GM19238 (cell line): ENCODE results near the gene LGALSL.

Experiments used
- DNase-seq: peaks from one replicate; pipeline ENCODE4 v3.0.0; 2011; ENCODE audit warnings: low spot score; ENCODE audit not compliant: insufficient read length

Gene LGALSL

DNA sequence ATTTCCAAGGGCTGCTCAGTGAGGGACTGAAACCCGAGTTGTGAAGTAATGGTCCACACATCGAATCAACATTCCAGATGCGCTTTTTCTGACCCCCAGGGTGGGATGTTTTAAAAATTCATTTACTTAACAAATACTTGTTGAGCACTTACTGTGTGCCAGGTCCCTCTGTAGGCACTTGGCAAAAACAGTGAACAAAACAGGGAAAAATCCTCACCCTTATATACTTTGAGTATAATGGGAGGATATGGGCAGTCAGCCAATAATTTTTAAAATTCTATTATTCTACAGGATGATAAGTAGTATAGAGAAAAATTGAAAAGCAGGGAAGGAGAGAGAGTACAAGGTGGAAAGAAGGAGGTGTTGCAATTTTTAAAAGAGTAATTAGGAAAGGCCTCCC, 38.9 kb downstream of the LGALSL start:
- DNase-seq: no peak

GRCh38 chr2:64493788-64494187, 39.8 kb downstream of the LGALSL start:
- DNase-seq: no peak

DNA sequence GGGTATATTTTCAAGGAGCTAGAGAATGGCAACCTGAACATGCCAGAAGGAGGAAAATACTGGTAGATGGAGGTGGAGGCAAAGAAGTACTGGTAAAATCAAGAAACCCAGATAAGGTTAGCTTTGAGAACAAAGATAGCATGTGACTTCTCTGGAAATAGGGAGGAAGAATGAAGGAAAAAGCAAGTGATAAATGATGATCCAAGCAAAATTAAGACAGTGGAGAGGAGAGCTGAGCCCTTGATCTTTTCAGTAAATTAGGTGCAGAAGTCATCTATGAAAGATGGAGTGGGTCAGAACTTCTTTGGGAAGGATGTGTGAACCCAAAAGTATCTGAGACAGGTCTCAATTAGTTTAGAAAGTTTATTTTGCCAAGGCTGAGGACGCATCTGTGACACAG, 44.5 kb downstream of the LGALSL start:
- no peak for DNase-seq

- DNase-seq: no peak
Observed at GRCh38 chr2:64500549-64500948, 46.6 kb downstream of the LGALSL start.

GRCh38 chr2:64501946-64502345, 48.0 kb downstream of the LGALSL start:
- no peak for DNase-seq

DNA sequence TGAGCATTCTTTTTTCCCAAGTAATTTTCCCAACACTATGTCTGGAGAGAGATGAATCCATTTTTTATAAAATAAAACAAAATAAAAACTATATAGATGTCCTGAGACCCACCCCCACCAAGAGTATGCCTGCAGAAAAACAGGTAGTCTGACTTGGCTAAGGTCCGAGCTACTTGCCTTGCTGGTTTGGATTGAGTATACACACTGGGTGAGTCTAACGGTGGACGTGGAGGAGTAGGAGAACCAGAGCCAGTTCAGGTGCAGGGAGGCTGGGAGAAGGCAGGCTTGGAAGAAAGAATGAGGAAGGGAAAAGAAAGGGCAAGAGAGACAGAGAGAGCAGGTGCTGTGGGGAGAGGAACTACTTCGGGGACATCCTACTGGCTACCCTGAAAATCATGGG, 48.9 kb downstream of the LGALSL start:
- no peak for DNase-seq

GRCh38 chr2:64504774-64505720, 51.1 kb downstream of the LGALSL start:
- DNase-seq: no peak

GRCh38 chr2:64506686-64507085, 52.7 kb downstream of the LGALSL start:
- no peak for DNase-seq
